Mammary epithelial cell (primary cell): ENCODE results near the gene DENND6B.

Experiments used
- EZH2 ChIP-seq: IDR thresholded peaks from 2 replicates; pipeline ENCODE4 v1.6.1; 2012; ENCODE audit warnings: low read length, inconsistent platforms, borderline replicate concordance
- TF ChIP-seq, protein P1 (sequence below), 2 donors: IDR thresholded peaks in 1 of 2; conservative IDR thresholded peaks in 1 of 2; 2 replicates each; pipeline ENCODE4 v1.5.1; 2011 to 2012; ENCODE audit warnings: inconsistent platforms in 2 of 2, low read length in 2 of 2, mild to moderate bottlenecking in 2 of 2, control low read depth in 1 of 2, low read depth in 1 of 2; ENCODE audit not compliant: insufficient read depth in 1 of 2; ENCODE audit errors: extremely low read depth in 1 of 2

- TF ChIP-seq, protein P1, sequence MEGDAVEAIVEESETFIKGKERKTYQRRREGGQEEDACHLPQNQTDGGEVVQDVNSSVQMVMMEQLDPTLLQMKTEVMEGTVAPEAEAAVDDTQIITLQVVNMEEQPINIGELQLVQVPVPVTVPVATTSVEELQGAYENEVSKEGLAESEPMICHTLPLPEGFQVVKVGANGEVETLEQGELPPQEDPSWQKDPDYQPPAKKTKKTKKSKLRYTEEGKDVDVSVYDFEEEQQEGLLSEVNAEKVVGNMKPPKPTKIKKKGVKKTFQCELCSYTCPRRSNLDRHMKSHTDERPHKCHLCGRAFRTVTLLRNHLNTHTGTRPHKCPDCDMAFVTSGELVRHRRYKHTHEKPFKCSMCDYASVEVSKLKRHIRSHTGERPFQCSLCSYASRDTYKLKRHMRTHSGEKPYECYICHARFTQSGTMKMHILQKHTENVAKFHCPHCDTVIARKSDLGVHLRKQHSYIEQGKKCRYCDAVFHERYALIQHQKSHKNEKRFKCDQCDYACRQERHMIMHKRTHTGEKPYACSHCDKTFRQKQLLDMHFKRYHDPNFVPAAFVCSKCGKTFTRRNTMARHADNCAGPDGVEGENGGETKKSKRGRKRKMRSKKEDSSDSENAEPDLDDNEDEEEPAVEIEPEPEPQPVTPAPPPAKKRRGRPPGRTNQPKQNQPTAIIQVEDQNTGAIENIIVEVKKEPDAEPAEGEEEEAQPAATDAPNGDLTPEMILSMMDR (conservative IDR thresholded peaks at IDR 0.05 in 1 of 2, IDR thresholded peaks at IDR 0.05 in 1 of 2; ENCODE audit: extremely low read depth in 1 of 2, insufficient read depth in 1 of 2, low read depth in 1 of 2, low read length in 2 of 2): no peak
- no peak for TF ChIP-seq EZH2
Measured at GRCh38 chr22:50361688-50362087, 34.9 kb upstream of the DENND6B start.
